DMS79 (cell line): ENCODE results near the gene FSTL4.

ENCODE experiments used
- DNase-seq: peaks from one replicate; lab custom pipeline; 2025; lab: John Stamatoyannopoulos, UW

FSTL4 gene

DNA sequence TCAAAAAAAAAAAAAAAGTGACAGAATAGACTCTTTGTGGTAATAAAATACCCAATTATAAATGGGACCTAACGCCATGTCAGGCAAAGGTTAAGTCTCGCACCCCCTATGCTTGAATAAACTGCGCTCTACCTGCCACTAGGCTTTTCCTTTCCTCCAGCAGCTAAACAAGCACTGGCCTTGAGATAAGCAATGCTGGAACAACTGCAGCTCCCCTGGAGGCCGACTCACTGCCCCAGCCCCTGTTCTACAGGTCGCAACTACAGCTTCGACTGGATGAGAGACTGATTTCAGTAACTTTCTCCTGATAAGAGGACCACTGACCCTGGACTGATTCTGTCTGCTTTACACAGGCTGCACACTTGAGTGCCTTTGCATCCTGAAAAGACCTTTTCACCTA is 350.3 kb downstream of the FSTL4 start:
- no peak for DNase-seq

DNA sequence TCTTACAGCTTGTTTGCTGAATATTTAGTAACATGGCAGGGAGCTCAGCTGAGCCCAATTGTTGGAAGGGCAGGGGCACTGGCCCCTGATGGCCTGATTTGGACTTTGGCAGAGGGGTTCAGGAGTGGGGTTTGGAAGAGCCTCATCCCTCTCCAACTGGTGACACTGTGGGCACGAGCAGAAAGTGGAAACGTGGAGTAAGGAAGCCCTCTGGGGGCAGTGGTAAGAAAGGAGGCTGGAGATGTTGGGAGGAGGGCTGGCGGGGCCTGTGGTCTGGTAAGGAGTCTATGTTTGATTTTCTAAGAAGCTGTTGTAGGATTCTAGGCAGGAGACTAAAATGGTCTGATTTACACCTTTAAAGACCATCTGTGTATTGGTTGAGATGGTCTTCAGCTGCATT is 351.6 kb downstream of the FSTL4 start:
- no peak for DNase-seq

DNA sequence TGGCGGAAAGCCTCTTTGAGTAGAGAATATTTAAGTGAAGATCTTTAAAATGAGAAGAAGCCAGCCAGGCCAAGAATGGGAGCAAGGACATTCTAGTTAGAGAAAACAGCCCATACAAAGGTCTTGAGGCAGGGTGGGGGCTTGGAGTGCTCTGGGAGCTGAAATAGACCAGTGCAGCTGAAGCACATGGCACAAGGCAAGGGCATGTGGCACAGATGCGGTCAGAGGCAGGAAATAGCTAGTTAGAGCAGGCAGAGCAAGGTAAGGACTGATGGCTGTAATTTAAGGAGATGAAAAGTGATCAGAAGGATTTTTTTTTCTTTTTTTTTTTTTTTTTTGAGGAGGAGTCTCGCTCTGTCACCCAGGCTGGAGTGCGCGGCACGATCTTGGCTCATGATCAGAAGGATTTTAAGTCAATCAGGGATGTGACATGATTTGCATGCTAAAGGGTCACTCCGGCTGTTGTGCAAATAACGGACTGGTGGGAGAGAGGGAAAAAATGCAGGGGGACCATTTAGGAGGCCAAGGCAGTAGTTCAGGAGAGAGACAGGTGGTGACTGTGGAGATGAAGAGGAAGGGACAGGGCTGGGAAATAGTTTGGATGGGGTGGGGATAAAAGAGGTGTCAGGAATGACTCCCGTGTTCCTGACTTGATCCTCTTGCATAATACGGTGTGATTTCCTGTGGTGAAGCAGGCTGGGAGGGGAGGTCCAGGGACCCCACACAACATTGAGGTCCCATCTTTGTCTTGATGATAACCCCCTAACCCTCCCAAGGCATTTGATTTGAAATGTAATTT is 352.9 kb downstream of the FSTL4 start:
- DNase-seq = no peak

DNA sequence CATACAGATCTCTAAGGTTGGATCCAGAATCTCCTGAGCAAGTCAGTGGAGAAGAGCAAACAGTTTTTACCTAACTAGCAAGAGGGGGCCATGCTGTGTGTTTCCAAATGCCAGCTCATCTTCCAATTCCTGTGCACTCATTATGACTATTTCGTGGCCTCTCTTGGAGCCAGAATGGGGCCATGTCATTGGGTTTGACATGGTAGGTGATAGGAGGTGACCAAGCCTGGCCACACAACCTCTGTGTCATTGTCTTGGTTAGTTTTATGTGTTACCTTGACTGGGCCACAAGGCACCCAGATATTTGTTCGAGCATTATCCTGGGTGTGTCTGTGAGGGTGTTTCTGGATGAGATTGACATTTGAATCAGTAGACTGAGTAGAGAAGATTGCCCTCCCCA is 354.4 kb downstream of the FSTL4 start:
- DNase-seq = no peak

DNA sequence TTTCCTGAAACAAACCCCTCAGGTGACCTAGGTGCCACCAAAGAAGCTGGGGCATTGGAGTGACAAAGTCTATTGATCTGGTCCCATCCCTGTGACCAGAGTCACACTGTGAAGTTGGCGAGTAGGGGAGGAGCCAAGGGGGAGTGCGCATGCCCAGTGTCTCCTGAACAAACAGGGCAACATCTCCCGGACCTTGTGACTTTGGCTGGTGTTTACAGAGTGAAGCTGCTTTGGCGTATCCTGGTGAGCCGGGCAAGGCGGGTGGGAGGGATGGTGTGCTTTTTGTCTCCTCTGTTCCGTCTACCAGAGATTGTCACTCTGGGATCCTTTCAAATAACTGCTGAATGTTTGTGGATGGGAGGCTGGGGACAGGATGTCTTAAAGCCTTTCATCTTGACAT is 356.1 kb downstream of the FSTL4 start:
- no peak for DNase-seq

DNA sequence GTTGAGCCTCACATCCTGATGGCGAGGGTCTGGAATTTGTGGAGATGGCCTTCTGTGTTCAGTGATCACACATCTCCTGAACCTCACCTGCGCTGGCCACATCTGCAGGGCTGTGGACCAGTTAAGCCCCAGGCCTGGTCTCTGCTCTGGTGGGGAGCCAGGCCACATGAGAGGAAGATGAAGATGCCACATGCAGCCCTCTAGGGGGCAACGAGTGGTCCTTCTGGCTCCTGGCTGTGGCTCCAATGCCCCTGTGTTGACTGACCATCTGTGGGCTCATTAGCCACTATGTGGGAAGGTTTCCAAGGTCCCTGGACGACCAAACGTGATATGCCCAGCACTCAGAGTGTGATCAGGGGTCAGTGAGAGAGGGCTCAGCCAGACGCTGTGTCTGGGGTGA is 357.5 kb downstream of the FSTL4 start:
- no peak for DNase-seq

DNA sequence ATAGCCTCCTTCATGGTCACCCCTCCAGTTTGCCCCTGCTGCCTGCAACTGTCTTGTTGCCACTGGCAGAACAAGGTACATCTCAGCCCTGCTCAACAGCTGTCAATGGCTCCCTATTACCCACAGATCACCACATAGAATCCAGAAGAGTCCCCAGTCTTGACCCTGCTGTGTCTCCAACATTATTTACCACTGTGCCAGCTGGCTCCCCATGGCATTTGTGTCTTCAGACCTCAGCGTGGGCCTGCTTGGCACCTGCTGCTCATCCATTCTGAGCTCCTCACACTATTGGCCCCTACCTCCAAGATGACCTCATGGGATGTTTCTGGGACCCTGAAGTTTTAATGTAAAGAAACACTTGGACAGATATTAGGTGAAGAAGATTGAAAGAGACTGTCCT is 358.7 kb downstream of the FSTL4 start:
- no peak for DNase-seq

DNA sequence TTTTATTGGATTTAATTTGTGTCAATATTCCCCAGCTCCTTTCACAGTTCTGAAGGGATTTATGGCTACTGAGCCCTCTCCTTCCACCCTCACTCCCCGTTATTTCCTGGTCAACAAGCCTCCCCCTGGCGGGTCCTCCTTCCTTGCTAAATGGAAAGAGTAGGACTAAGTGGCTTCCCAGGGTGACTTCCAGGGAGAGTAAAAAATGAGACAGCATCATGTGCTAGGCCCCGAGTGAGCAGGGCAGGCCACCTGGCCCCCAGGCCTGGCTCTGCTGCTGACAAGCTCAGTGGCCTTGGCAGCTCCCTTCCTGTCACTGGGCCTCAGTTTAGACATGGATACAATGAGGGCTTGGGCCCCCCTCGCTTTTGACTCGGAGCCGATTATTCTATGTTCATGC is 359.3 kb downstream of the FSTL4 start:
- DNase-seq = no peak

DNA sequence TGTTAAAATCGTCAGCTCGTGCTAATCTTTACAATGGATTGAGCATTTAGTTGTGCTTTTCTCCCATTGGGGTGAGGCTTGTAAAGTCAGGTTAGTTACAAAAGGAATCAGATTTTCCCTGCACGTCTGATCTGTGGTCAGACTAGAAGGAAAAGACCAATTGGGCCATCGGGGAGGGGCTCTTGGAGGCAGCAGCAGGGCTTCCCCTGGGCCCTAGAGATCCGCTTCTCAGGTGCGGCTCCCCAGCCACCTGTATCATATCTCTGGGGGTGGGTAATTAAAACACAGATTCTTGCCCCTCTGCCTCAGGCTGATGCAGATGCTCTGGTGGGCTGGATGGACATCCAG is 360.2 kb downstream of the FSTL4 start:
- DNase-seq = no peak

DNA sequence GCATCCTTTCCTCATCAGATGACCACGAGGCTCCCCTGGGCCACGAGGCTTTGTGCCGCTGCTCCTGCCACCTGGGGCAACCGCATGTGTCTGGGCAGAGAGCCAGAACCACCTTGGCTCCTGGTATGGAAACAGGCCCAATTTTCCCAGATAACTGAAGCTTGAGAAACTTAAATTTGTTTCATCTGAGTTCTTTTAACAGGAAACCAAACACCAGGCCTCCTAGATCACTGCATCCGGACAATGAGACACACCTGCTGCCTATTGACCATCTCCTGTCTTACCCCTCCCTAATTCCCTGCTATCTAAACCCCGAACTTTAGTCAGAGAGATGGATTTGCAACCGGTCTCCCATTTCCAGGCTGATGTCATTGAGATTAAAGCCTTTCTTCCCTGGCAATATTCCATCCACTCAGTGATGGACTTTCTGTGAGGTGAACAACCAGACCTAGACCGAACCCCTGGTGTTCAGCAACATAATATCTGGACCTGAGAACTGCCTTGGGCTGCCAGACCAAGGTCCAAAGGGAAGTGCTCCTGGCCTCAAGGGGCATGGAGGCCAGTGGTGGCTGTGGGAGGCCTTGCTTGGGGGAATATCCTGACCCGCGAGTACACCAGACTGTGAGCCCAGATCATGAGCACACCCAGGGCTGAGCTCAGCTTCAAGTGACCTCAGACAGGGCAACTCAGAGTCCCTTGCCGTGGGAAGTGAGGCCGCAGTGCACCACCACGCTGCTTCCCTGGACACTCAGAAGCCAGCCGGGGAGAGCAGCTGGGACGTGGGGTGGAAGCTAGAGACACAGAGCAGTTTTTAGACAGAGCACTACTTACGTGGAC is 360.8 kb downstream of the FSTL4 start:
- peak; percentile 51 for DNase-seq

DNA sequence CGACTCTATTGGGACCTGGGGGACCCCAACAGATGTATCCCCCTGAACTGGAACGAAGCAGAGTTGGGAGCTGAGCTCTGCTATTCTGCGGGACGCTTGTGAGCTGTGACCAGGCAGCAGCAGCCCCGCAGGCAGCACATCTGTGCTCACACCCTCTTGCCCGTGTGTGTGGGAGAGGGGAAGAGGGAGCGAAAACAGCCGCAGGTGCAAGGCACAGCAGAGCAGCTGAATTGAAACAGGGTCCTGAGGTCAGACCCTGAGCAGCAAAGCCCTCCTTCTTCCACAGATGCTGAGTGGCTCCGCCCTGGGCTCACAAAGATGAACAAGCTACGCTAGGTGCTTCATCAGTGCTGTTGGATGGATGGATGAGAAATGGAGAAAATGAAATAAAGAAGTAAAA is 361.8 kb downstream of the FSTL4 start:
- DNase-seq = no peak

DNA sequence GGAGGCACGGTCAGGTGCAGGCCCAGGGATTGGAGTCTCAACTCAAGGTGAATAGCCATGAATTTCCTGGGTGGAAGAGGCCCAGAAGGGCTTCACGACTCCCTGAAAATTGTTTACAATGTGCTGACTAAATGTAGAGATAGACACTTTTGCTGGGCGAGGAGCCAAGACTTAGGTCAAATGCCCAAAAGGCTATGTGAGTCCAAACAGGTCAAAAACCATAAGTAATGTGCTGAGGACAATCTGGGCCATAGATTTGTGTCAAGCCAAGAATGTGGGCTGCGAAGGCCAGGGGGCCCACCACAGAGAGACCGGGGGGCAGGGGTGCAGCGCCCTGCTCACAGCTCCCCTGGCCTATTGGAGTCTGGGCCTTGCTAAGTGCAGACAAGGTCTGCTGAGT is 362.7 kb downstream of the FSTL4 start:
- no peak for DNase-seq

DNA sequence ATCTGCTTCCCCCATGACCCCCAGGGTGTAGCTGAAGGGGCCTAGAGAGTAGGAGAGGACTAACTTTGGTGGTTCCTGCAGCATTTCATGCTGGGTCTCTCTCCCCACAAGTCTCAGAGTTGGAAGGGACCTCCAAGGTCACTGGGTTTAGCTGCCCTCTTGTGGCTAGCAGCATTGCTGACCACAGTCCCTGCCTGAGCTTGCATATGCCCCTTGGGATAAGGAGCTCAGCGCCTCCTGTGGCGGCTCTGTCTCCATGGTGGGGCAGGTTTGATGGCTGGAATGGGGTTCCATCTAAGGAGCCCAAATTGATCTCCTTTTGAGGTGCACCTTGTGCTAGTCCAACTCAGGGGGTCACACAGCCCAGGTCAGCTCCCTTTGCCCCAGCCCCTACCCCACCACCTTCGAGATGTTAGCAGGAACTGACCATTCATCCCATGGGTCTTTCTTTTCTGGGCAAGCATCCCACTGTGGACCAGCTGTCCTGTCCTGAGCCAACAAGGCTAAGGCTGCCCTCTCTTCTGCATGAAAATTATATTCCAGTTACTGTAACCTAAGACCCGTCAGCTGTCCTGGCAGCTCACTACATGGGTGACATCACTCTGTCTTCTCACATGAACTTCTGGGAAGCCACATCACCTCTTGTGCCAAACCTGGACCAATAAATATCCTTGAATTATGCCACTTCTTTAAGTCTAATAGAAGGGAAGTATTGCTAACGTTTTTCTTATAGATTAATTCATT is 364.3 kb downstream of the FSTL4 start:
- DNase-seq = no peak

DNA sequence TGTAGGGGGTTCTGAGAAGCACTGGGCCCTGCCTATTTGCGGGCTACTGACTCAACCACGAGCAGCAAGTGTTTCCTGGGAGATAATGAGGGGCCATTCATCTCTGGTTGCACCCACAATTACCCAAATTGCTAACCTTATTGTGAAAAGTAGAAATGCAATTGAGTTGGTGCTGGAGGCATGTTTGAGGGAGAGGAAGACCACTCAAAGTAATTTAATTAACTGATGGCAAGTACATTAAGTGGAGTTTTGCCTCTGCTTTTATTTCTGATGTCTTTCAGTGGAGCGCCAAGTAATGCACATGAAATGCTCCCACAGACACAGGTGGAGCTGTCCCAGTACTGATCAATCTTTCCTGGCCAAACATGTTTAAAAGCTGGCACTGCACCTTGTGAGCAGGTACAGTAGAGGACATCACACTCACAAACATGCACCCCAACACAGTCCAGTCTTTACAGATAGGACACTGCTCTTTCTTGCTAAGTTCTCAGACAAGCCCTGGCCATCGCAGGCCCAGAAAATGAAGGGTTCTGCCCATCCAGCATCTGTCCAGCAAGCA is 365.1 kb downstream of the FSTL4 start:
- DNase-seq = no peak

DNA sequence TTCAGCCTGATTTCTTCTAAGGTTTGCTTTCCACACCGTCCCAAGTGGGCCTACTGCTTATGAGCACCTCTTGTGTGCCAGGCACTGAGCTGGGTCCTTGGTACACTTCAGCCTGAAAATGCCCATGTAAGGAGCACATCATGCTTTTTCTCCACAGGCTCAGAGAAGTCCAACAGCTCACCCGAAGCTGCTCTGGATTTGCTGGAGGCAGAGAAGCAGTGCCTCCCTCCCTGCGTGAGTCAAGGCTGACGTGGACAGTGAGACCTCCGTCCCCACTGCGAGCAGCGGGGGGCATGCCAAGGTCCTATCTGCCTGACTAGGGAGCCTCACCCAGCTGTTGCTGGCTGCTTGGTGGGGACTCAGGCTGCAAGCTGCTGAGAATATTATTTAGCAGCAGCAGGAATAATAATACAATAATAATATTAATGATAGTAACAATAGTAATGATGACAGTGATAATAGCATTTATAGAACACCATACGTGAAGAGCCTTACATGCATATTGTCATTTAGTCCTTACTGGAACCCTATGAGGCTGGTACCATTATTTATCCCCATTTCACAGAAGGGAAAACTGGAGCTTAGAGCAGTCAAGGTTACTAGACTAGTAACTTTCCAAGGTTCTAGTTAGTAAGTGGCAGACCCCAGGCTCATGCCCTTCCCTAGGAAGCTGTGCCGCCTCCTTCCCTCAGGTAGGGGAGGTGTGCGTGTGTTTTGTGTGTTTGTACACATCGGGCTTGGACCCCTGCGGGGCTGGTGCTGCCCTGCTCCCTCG is 365.8 kb downstream of the FSTL4 start:
- no peak for DNase-seq

DNA sequence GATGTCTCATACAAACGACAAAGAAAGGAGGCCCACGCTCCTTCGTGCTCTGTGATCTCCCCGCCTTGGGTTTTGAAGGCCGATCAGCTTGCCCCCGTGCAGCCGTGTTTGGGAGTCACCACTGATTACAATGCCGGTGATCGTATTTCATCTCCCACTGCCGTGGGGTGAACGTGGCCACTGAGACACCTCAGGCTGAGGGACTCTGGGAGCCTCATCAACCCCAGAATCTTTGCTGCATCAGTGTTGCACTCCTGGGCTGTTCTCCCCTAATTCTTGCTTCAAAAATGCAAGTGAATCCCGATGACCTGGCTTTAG is 366.3 kb downstream of the FSTL4 start:
- DNase-seq = no peak

DNA sequence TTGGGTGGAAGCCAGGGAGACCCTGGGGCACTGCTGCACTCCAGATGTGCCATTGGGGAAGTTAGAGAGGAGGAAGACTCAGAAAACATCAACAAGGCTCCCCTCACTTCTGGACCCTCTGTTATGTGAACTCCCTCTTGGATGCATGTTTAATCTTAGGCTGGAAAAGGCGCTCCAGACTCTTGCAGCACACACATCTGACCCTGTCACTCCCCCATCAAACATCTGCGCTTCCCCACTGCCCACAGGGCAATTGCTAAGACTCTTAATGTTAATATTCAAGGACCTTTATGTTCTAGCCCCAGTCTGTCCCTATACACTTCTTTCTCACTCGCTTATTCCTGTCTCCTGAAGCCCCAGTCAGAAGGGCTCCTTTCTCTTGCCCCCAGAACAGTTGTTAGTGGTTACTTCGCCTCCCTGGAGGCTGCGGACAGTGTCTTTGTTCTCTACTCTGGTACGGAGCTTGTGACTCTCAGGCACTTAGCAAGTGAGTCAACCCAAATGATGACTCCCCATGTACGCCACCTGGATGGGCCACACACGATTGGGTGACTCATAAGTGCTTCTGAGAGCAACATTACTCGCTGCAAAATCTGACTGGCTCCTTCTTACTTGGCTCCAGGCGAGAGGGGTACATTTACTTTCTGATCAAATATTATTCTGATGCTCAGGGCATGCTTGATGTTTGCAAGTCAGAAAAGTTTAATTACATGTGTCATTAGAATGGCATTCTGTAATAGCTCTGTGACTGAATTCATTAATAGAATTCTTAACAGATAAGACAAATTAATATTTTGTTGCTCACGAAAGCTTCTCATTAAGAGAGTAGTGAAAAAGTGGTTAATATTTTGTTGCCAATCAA is 366.9 kb downstream of the FSTL4 start:
- peak; percentile 11 for DNase-seq

DNA sequence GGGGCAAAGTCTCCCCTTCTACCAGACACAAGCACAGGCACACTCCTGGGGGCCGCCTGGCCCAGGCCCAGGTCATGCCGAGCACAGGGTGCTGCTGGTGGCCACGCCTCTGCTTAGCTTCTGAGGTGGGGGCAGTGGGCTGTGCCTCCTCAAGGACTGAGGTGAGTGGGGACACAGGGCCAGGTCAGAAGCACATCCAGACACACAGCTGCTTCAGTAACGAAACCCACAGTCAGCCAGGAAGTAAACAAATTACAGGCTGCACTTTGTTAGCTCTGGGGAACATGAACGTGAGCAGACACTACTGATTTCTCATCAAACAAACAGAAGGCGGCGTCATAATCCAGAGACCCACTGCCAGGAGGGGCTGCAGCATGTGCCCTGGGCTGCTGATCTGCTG is 368.1 kb downstream of the FSTL4 start:
- DNase-seq = no peak

DNA sequence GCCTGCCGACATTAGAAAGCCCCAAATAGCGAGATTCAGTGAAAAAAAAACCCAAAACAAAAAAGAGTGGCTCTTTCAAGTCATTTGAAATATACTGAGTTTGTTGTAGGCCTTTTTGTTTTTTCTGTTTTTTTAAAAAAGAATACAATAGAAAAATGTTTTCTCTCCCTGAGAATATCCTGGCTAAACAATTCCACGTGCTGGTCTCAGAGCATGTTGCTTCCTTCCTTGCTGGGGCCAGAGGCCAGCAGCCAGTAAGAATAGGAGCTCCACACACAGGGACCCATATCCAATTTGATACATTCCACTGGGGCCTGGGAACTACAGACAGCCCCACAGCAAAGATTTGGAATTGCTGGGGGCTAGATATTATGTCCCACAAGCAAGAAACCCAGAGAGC is 369.1 kb downstream of the FSTL4 start:
- no peak for DNase-seq

DNA sequence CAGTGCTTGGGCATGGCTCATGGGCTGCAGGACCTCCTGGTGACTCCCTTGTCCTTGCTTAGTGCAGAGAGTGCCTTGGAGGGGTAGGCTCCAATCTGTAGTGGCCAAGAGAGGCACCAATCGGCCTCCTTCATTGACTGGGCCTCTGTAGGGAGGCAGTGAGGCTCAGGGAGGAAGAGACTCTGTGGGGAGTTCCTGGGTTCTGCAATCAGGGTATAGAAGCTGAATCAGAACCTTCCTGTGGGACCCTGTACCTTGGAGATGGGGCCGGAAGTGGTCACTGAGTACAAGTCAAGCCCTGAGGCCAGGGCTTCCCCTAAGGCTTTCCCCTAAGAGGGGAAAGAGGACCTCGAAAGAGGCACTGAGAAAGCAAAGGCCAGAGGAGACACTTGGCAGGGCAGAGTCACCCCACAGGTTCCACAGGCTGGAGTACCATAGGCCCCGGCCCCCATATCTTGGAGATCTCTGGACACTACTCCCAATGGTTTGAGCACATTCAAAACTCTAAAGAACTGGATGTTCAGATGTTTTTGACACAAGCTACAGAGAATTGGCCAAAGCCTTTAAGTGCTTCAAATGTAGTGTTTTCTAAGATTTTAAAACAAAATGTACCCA is 370.0 kb downstream of the FSTL4 start:
- no peak for DNase-seq
